ENCODE data around the gene CAMTA1.

CAMTA1 gene

DNA sequence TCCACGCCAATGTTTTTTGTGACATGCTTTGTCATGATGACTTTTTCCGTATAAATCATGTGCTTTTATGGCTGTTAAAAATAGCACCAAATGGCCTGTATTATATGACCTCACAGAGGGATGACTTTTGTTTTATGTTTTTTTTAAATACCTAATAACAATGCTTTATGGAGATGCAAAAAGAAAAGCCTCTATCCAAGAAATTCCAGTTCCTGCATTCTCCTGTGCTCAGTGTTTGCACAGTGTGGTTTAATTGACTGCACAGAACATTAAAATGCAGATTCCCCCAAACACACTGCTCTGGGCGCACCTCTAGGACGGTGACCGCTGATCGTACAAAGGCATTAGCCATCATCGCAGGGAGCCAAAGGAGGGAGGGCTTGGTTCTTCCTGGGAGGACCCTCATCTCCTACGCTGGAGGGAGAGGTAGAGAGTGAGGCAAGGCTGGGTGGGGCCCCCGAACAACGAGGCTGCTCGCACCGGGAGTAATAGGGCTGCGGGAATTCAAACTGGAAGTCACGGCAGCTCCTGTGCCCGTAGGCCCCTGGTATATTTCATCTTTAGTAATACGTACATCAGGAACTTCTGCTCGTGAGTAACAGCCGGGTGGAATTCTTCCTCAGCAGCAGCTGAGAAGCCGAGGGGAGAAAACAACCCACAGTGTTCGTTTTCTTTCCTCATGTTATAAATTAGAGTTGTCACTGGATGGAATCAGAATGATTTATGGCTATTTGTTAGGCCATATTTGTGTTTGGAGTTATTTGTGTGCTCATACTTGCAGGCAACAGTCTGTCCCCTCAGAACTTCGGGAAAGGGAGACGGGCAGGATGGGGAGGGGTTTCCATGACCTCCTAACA lies 465.6 kb downstream of the CAMTA1 start:
- DNase-seq, result no peak

GRCh38 chr1:7251454-7251800 lies 466.2 kb downstream of the CAMTA1 start:
- no peak for DNase-seq

DNA sequence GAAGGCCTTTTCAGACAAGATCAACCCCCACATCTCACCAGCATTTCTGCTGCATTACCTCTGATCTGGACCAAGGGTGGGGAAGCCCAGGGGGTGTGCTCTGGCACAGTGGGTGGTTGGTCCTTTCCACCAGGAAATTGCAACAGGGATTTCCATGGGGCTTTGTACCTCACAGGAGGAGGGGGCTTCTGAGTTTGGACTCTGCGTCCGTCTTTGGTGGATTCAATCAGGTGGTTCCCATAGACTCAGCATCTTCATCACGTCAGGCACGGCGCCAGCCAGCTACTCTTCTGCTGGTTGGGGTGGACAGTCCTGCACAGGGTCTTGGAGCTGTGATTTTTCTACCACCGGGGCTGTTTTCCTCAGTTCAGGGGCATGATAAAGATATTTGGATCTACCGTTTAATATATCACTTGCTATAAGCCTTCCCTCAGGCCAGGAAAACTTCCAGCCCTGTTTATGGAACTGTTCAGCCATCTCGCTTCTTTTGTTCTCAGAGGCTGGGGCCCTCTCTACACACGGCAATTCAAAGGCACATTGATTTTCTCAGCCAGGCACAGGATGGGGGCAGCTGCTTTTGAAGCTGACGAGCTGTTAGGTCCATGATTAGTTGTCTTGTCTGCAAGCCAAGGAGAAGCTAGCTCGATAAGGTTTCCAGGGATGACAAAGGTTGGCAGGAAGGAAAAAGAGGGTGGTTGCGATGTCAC lies 467.3 kb downstream of the CAMTA1 start:
- no peak for DNase-seq

DNA sequence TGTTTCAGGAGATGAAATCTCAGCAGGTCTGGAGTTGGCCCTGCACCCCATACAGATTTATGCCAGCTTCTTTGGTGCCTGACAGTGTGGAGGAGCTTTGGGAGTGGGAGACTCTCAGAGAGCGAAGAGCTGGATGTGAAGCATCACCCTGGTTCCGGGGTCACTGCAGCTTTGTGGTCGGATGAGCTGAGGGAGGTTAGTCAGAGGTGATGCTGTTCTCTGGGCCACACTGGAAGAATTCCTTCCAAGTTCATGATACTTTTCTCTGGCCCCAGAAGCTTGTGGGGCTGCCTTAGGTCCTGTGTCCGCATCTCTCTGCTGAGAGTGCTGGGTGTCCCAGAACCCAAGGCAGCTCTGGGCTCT lies 467.8 kb downstream of the CAMTA1 start:
- DNase-seq, result no peak

DNA sequence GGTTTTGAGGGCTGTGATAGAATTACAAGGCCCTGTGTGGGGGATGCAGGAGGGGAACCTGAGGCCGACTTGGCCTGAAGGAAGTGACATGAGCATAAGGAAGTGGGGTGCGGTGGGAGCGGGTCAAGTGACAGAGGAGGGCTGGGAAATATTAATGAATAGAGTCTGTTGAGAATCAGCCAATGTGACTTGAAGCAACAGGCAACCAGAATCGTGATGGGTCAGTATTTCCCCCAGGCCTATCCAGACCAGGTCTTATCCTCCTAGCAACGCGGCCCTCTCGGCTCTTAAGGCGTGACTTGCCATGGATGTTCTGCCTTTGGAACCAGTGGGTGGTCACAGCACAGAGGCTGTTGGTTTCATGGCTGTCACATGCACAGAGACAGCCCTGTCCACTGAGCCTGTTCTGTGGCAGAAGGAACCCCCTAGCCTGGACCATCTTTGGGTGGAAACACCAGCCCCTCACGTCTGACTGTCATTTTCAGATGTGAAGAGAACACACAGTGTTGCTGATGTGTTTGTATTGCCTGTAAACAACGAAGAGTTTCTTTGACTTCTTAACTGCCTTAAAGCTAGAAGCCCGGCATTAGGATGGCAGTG lies 468.8 kb downstream of the CAMTA1 start:
- DNase-seq, result no peak

- DNase-seq, result no peak
Measured at GRCh38 chr1:7255303-7256058, 470.2 kb downstream of the CAMTA1 start.

GRCh38 chr1:7256526-7256925 lies 471.3 kb downstream of the CAMTA1 start:
- no peak for DNase-seq

DNA sequence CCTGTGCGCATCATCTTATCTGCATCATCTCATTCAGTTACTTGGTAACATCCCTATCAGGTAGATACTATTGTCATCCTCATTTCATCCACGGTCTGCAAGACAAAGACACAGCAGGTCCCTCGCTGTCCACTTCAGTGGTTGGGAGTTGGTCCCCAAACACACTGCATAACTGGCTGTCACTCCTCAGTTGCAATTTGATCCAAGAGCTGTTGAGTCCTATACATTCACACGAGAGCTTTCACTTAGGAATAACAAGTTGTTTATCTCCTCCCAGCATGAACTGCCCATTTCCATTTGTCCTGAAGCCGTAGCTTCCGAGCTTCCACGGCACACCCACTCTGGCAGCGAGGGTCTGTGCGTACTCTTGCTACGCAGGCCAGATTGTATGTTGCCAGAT lies 472.0 kb downstream of the CAMTA1 start:
- no peak for DNase-seq

- DNase-seq, result no peak
Measured at GRCh38 chr1:7258589-7259135, 473.4 kb downstream of the CAMTA1 start.

DNA sequence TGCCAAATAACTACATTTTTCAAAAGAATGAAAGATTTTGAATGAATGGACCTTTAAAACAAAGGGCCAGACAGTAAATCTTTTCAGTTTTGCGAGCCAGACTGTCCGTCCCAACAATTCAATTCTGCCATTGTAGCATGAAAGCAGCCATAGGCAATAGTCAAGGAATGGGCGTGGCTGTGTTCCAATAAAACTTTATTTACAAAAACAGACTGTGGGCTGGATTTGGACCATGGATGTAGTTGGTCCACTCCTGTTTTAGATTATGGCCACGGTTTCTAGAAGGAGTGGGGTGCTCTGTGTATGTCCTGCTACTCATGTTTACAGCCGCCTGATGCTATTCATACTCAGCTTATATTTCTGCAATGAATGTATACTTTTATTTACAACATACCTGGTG lies 474.7 kb downstream of the CAMTA1 start:
- no peak for DNase-seq

GRCh38 chr1:7261490-7261889 lies 476.2 kb downstream of the CAMTA1 start:
- no peak for DNase-seq

GRCh38 chr1:7262611-7263010 lies 477.4 kb downstream of the CAMTA1 start:
- no peak for DNase-seq

DNA sequence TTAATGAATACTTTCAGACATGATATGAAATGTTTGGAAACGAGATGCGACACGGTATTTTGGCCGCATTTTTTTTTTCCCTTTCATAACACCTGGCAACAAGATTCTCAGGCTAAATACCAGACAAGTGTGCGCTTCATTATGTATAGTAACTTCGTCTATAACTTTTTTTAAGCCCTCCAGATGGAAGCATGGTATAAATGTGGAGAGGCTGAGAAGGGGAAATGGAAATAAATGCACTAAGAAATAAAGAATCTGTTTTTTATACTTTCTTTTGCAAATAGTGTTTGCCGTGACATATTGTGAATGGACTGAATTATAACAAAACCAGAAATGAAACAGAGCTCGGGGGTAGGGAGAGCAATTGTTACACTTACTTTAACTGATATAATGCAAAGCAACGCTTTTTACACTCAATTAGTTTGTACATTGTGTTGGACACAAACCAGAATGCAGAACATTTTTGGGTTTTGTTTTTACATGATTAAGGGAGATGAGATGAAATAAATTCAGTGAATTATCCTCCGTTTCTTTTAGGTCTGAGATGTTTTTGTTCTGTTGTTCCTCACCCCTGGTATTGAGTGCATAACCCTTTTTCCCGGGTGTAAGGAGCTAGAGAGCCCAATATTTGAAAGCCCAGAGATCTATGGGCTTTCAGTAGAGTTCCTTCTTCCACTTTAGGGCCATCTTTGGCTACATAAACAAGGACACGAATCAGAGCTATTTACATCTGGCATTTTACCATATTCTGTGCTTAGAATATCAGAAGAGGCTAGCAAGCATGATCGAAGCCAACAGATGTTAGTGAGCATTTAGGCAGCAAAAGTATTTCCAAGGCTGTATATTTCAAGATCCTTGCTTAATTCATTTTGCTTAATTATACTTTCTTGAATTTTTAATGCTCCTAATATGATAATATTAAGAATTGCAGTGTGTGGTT lies 478.0 kb downstream of the CAMTA1 start:
- DNase-seq, result no peak

GRCh38 chr1:7264101-7264500 lies 478.8 kb downstream of the CAMTA1 start:
- DNase-seq, result no peak

DNA sequence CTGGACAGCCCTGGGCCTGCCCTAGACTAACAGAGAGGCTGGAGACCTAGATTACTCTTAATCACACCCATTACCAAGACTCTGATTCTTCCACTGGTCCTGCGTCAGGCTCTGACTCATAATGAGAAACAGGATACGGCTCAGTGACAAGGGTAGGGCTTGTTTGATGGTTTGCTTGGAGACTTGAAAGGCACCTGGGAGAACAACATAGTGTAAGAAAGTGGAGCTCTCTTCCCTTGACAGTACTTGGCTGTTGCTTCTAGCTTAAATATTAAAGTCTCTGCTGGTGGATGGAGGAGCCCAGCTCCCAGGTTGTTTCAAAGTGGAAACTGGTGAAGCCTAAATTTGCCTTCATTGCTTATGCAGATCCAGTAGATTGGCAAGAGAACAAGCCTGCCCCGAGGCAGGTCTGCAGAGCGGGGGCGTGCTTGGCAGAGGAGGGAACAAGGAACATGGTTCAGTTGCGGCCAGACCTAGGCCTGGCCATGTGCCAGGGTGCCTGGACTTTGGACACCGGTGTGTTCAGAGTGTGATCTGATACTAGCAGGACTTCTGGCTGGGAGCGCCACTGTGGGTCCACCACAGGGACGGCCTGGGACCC lies 480.6 kb downstream of the CAMTA1 start:
- DNase-seq, result no peak

DNA sequence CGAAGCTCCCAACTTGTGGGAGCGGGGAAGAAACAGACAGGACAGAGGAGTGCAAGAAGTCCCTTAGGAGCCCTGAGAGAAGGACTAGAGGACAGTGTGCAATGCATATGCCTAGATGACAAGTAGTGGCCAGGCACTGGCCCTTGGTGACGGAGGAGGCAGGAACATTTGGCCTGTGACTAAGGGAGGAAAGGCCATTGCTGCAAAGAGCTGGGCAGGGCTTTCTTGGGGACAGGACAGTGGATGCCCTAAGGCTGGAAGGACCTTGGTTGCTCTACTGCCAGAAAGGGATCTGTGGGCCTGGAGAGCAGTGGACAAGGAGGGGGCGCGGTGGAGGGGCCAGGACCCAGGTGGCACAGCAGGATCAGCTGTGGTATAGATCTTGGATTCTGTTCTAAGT lies 481.3 kb downstream of the CAMTA1 start:
- DNase-seq, result no peak

GRCh38 chr1:7267493-7267892 lies 482.2 kb downstream of the CAMTA1 start:
- no peak for DNase-seq

- DNase-seq, result no peak
Measured at GRCh38 chr1:7268983-7269382, 483.7 kb downstream of the CAMTA1 start.

- DNase-seq, result no peak
Measured at GRCh38 chr1:7269525-7269924, 484.3 kb downstream of the CAMTA1 start.

DNA sequence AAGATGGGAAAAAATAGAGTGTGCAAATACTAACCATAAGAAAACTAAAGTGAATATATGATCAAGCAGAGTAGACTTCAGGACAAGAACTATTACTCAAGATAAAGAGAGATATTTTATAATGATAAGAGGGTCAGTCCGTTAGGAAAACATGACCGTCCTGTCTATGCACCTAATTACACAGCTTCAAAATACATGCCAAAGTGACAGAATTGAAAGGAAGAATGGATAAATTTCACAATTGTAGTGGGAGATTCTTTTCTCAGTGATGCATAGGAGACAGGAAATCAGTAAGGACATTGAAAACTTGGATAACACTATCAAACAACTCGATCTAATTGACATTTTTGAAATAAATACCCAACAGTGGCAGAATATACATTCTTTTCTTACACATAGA lies 489.0 kb downstream of the CAMTA1 start:
- no peak for DNase-seq

GRCh38 chr1:7278045-7278444 lies 492.8 kb downstream of the CAMTA1 start:
- no peak for DNase-seq

Measured in GF-D8 (cell line).